Transverse colon (tissue), 3 donors: ENCODE measurements around the gene SMIM10L1.

ENCODE experiments used
- CTCF ChIP-seq, 5 experiments: fragments of 200-600 bp in 3 of 5; fragments of 450-650 bp in 2 of 5; sonication (generic) in 3 of 5; IDR thresholded peaks; 1 replicate in 2 of 5; 2 replicates in 3 of 5; pipeline ENCODE4 v1.5.1; 2016 to 2017; ENCODE audit warnings: antibody characterized with exemption in 5 of 5, inconsistent platforms in 3 of 5, mild to moderate bottlenecking in 2 of 5, moderate library complexity in 1 of 5
- POLR2A ChIP-seq: fragments of 450-650 bp; IDR thresholded peaks from one replicate; pipeline ENCODE4 v1.6.1; 2016; ENCODE audit warnings: antibody characterized with exemption, mild to moderate bottlenecking, moderate library complexity

GRCh38 chr12:11170810-11171144, 217 bp upstream of the SMIM10L1 start:
- TF ChIP-seq CTCF (IDR thresholded peaks at IDR 0.05) (no peak), POLR2A (no peak)
